Natural killer cell treated with Interleukin-12 subunit alpha and Interleukin-12 subunit beta and Interleukin-15 and Interleukin-18, amount 100 ng/mL, for 72 hours (primary cell): ENCODE data around the gene IL4. TPM values are rescaled to one million over a fixed set of nuclear protein-coding genes. Genes with fewer than 3 reads are reported as not detected.
"Not testable (repeated sequence)": the region's sequence is repeated elsewhere in the genome, so short reads cannot be mapped to it uniquely, and the experiment has no call there.

ENCODE experiments used
- ATAC-seq, 2 donors: fragments of 150-1000 bp; cut with Tn5 transposase in 1 of 2; sonication (Bioruptor Pico), chemical (Tn5 transposase) in 1 of 2; 2 replicates each; pipeline ENCODE4 v1.10.0; 2021
- DNase-seq: peaks from one replicate; pipeline ENCODE4 v3.0.0; 2022; ENCODE audit warnings: low spot score
- H3K27ac Mint-ChIP-seq, 2 donors: 1 replicate in 1 of 2; 2 replicates in 1 of 2; pipeline ENCODE4 v1.8.0; 2022; ENCODE audit warnings: mixed read lengths in 2 of 2, mild to moderate bottlenecking in 1 of 2, moderate library complexity in 1 of 2
- H3K27me3 Mint-ChIP-seq, 2 donors: 1 replicate in 1 of 2; 2 replicates in 1 of 2; pipeline ENCODE4 v1.8.0; 2022; ENCODE audit warnings: mixed read lengths in 2 of 2
- H3K36me3 Mint-ChIP-seq: one replicate; pipeline ENCODE4 v1.8.0; 2022; ENCODE audit warnings: mixed read lengths
- H3K4me1 Mint-ChIP-seq, 2 donors: 1 replicate in 1 of 2; 2 replicates in 1 of 2; pipeline ENCODE4 v1.8.0; 2022; ENCODE audit warnings: low read depth in 2 of 2, mixed read lengths in 2 of 2, mild to moderate bottlenecking in 1 of 2
- H3K4me3 Mint-ChIP-seq: one replicate; pipeline ENCODE4 v1.8.0; 2022; ENCODE audit warnings: mixed read lengths
- H3K9me3 Mint-ChIP-seq: 2 replicates; pipeline ENCODE4 v1.8.0; 2022; ENCODE audit warnings: mixed read lengths
- total RNA-seq, 2 donors: library from RNA; stranded (reverse); gene quantifications; one replicate each; pipeline ENCODE4 v1.2.3, GENCODE V29; 2022

IL4 gene
- total RNA-seq, result 1 to 10 TPM in 1 of 2 donors, not detected in 1; 2.6 TPM

- peak within 1 kb of the TSS; percentile 49 for H3K4me3 Mint-ChIP-seq
- ATAC-seq, result no peak
- peak within 1 kb of the TSS; percentile 28 to 40 for H3K27ac Mint-ChIP-seq
- H3K4me1 Mint-ChIP-seq, result peaks cover 5 to 12% of the 10 kb centered on the region in 2 donors
- peaks cover 4 to 9% of the 10 kb centered on the region in 2 donors for H3K27me3 Mint-ChIP-seq
- no peak for DNase-seq
- H3K36me3 Mint-ChIP-seq, result no peaks in the 10 kb centered on the region
- H3K9me3 Mint-ChIP-seq, result no peaks in the 10 kb centered on the region
These were observed at the start of gene IL4 for GRCh38 chr5:132673939-132674630. TSS of gene IL4 (plus strand) at chr5:132673989. CDS start at chr5:132674051, 62 bp downstream.

GRCh38 chr5:132627470-132627869 lies 46.3 kb upstream of the IL4 start:
- ATAC-seq, result no peak
- Mint-ChIP-seq H3K36me3 (peaks cover 26% of the 10 kb centered on the region), H3K27me3 (no peaks in the 10 kb centered on the region), H3K4me1 (peaks cover 25 to 41% of the 10 kb centered on the region in 2 donors), H3K4me3 (no peak overlapping the region), H3K27ac (peak overlapping the region in 1 of 2 donors; percentile 69), H3K9me3 (no peaks in the 10 kb centered on the region)
- DNase-seq, result no peak

- peak overlapping the region; percentile 25 for H3K4me3 Mint-ChIP-seq
- no peaks in the 10 kb centered on the region for H3K9me3 Mint-ChIP-seq
- no peak for DNase-seq
- no peaks in the 10 kb centered on the region for H3K27me3 Mint-ChIP-seq
- H3K36me3 Mint-ChIP-seq, result peaks cover 14% of the 10 kb centered on the region
- H3K4me1 Mint-ChIP-seq, result peaks cover 18 to 30% of the 10 kb centered on the region in 2 donors
- H3K27ac Mint-ChIP-seq, result peak overlapping the region; percentile 36 to 69
- ATAC-seq, result no peak
These were observed 45.0 kb upstream of the IL4 start for GRCh38 chr5:132628814-132629213.

GRCh38 chr5:132629230-132629944 lies 44.4 kb upstream of the IL4 start:
- peaks cover 18 to 33% of the 10 kb centered on the region in 2 donors for H3K4me1 Mint-ChIP-seq
- no peaks in the 10 kb centered on the region for H3K27me3 Mint-ChIP-seq
- H3K4me3 Mint-ChIP-seq, result peak overlapping the region; percentile 0
- H3K9me3 Mint-ChIP-seq, result no peaks in the 10 kb centered on the region
- H3K36me3 Mint-ChIP-seq, result peaks cover 19% of the 10 kb centered on the region
- ATAC-seq, result peak in 1 of 2 donors; percentile 81
- H3K27ac Mint-ChIP-seq, result peak overlapping the region; percentile 36 to 69
- DNase-seq, result no peak

GRCh38 chr5:132633587-132633986 lies 40.2 kb upstream of the IL4 start:
- not testable (repeated sequence) for H3K4me3 Mint-ChIP-seq

GRCh38 chr5:132635873-132636272 lies 37.9 kb upstream of the IL4 start:
- peaks cover 28 to 61% of the 10 kb centered on the region in 2 donors for H3K4me1 Mint-ChIP-seq

More at GRCh38 chr5:132633587-132633986, 40.2 kb upstream of the IL4 start:
- not testable (repeated sequence) for DNase-seq, H3K9me3 Mint-ChIP-seq, H3K27ac Mint-ChIP-seq, H3K27me3 Mint-ChIP-seq, ATAC-seq
- H3K36me3 Mint-ChIP-seq, result peaks cover 18% of the 10 kb centered on the region
- peaks cover 23 to 56% of the 10 kb centered on the region in 2 donors for H3K4me1 Mint-ChIP-seq

GRCh38 chr5:132637241-132637640 lies 36.5 kb upstream of the IL4 start:
- Mint-ChIP-seq H3K27me3 (no peaks in the 10 kb centered on the region), H3K4me1 (peaks cover 32 to 66% of the 10 kb centered on the region in 2 donors), H3K9me3 (no peaks in the 10 kb centered on the region), H3K27ac (peak overlapping the region in 1 of 2 donors; percentile 86), H3K4me3 (peak overlapping the region; percentile 54), H3K36me3 (peaks cover 21% of the 10 kb centered on the region)
- ATAC-seq, result no peak
- DNase-seq, result no peak

More at GRCh38 chr5:132635873-132636272, 37.9 kb upstream of the IL4 start:
- H3K27me3 Mint-ChIP-seq, result no peaks in the 10 kb centered on the region
- DNase-seq, result no peak
- ATAC-seq, result peak; percentile 84 to 89
- peak overlapping the region; percentile 86 to 97 for H3K27ac Mint-ChIP-seq
- H3K36me3 Mint-ChIP-seq, result peaks cover 19% of the 10 kb centered on the region
- peak overlapping the region; percentile 73 for H3K4me3 Mint-ChIP-seq
- H3K9me3 Mint-ChIP-seq, result no peaks in the 10 kb centered on the region

GRCh38 chr5:132639706-132640130 lies 34.1 kb upstream of the IL4 start:
- no peaks in the 10 kb centered on the region for H3K9me3 Mint-ChIP-seq
- H3K4me3 Mint-ChIP-seq, result peak overlapping the region; percentile 53
- peaks cover 38 to 67% of the 10 kb centered on the region in 2 donors for H3K4me1 Mint-ChIP-seq
- no peak for DNase-seq
- peaks cover 26% of the 10 kb centered on the region for H3K36me3 Mint-ChIP-seq
- peak; percentile 56 to 58 for ATAC-seq
- H3K27ac Mint-ChIP-seq, result peak overlapping the region; percentile 54 to 73
- no peaks in the 10 kb centered on the region for H3K27me3 Mint-ChIP-seq

- peaks cover 32% of the 10 kb centered on the region for H3K36me3 Mint-ChIP-seq
- no peaks in the 10 kb centered on the region for H3K9me3 Mint-ChIP-seq
- DNase-seq (no peak), ATAC-seq (peak; percentile 21 to 43)
- H3K4me3 Mint-ChIP-seq, result peak overlapping the region; percentile 53
- H3K4me1 Mint-ChIP-seq, result peaks cover 38 to 58% of the 10 kb centered on the region in 2 donors
- no peaks in the 10 kb centered on the region for H3K27me3 Mint-ChIP-seq
- peak overlapping the region; percentile 54 to 73 for H3K27ac Mint-ChIP-seq
These were observed 33.2 kb upstream of the IL4 start for GRCh38 chr5:132640613-132641012.

- Mint-ChIP-seq H3K9me3 (no peaks in the 10 kb centered on the region), H3K36me3 (peaks cover 32% of the 10 kb centered on the region)
These were observed 32.5 kb upstream of the IL4 start for GRCh38 chr5:132641241-132641723.

GRCh38 chr5:132641841-132642240 lies 31.9 kb upstream of the IL4 start:
- H3K27me3 Mint-ChIP-seq, result no peaks in the 10 kb centered on the region
- DNase-seq, result no peak
- H3K4me3 Mint-ChIP-seq, result peak overlapping the region; percentile 39
- peak overlapping the region; percentile 54 to 73 for H3K27ac Mint-ChIP-seq
- ATAC-seq, result peak in 1 of 2 donors; percentile 48
- H3K4me1 Mint-ChIP-seq, result peaks cover 35 to 48% of the 10 kb centered on the region in 2 donors
- H3K36me3 Mint-ChIP-seq, result peaks cover 32% of the 10 kb centered on the region
- no peaks in the 10 kb centered on the region for H3K9me3 Mint-ChIP-seq

More at GRCh38 chr5:132641241-132641723, 32.5 kb upstream of the IL4 start:
- DNase-seq (no peak), ATAC-seq (peak; percentile 64 to 72)
- Mint-ChIP-seq H3K27me3 (no peaks in the 10 kb centered on the region), H3K4me1 (peaks cover 35 to 51% of the 10 kb centered on the region in 2 donors), H3K4me3 (peak overlapping the region; percentile 53), H3K27ac (peak overlapping the region; percentile 54 to 73)

- peaks cover 4% of the 10 kb centered on the region for H3K9me3 Mint-ChIP-seq
- H3K27me3 Mint-ChIP-seq, result peaks cover 8 to 10% of the 10 kb centered on the region in 2 donors
- H3K4me3 Mint-ChIP-seq, result no peak overlapping the region
- H3K4me1 Mint-ChIP-seq, result peaks cover 26 to 41% of the 10 kb centered on the region in 2 donors
- H3K27ac Mint-ChIP-seq, result no peak overlapping the region
- peaks cover 37% of the 10 kb centered on the region for H3K36me3 Mint-ChIP-seq
- ATAC-seq, result no peak
- DNase-seq, result no peak
These were observed 29.6 kb upstream of the IL4 start for GRCh38 chr5:132644177-132644576.

- Mint-ChIP-seq H3K36me3 (peaks cover 36% of the 10 kb centered on the region), H3K27me3 (peaks cover 8 to 10% of the 10 kb centered on the region in 2 donors), H3K27ac (no peak overlapping the region), H3K4me3 (no peak overlapping the region), H3K4me1 (peaks cover 13 to 21% of the 10 kb centered on the region in 2 donors), H3K9me3 (peaks cover 4% of the 10 kb centered on the region)
- DNase-seq (no peak), ATAC-seq (no peak)
These were observed 27.1 kb upstream of the IL4 start for GRCh38 chr5:132646583-132647266.
